ENCODE measurements around the gene SLCO2B1. TPM values are rescaled to one million over a fixed set of nuclear protein-coding genes. Genes with fewer than 3 reads are reported as not detected.

SLCO2B1 gene
- total and polyA plus RNA-seq, 2 of the 8 experiments (the other 6 are each of a cell fraction or from before 2014, with no cell fraction given): 0.03 TPM; not detected in 1

GRCh38 chr11:75254326-75254725 lies 103.4 kb downstream of the SLCO2B1 start (continued):
- TF ChIP-seq RNF2 (IDR thresholded peaks at IDR 0.05; ENCODE audit: borderline replicate concordance, low read depth, low read length, missing control alignments, poor library complexity, severe bottlenecking) (no peak), CHD2 (IDR thresholded peaks at IDR 0.05; ENCODE audit: low read length) (no peak), RXRA (IDR thresholded peaks at IDR 0.05; ENCODE audit: insufficient read depth, low read depth, low read length) (no peak)

Other genes starting within 250 kb of the SLCO2B1 start
- 3.9 and 7.1 TPM in 2 replicates for gene XRRA1, start 202.0 kb upstream of the SLCO2B1 start, total RNA-seq (2021; fragmentation: NEBNext Ultra II Directional; extraction: Animal tissue kit (Norgen Biotek cat#: 25700))
- gene XRRA1, start 202.0 kb upstream of the SLCO2B1 start, polyA plus RNA-seq (2011; rRNA removed): 2.1 and 2.7 TPM in 2 replicates
- 161 and 166 TPM in 2 replicates for gene SPCS2, start 201.8 kb upstream of the SLCO2B1 start, total RNA-seq (2021; fragmentation: NEBNext Ultra II Directional; extraction: Animal tissue kit (Norgen Biotek cat#: 25700))
- 58.0 and 92.7 TPM in 2 replicates for gene SPCS2, start 201.8 kb upstream of the SLCO2B1 start, polyA plus RNA-seq (2011; rRNA removed)
- 15.6 and 17.8 TPM in 2 replicates for gene NEU3, start 162.2 kb upstream of the SLCO2B1 start, total RNA-seq (2021; fragmentation: NEBNext Ultra II Directional; extraction: Animal tissue kit (Norgen Biotek cat#: 25700))
- 8.9 and 11.9 TPM in 2 replicates for gene NEU3, start 162.2 kb upstream of the SLCO2B1 start, polyA plus RNA-seq (2011; rRNA removed)
- not detected in 2 replicates for gene OR2AT4, start 54.2 kb upstream of the SLCO2B1 start, total RNA-seq (2021; fragmentation: NEBNext Ultra II Directional; extraction: Animal tissue kit (Norgen Biotek cat#: 25700))
- gene OR2AT4, start 54.2 kb upstream of the SLCO2B1 start, polyA plus RNA-seq (2011; rRNA removed): 0.09 TPM in 1 of 2 replicates, not detected in the other
- gene TPBGL, start 89.7 kb downstream of the SLCO2B1 start, total RNA-seq (2021; fragmentation: NEBNext Ultra II Directional; extraction: Animal tissue kit (Norgen Biotek cat#: 25700)): 0.25 and 0.37 TPM in 2 replicates
- 0.25 and 0.26 TPM in 2 replicates for gene TPBGL, start 89.7 kb downstream of the SLCO2B1 start, polyA plus RNA-seq (2011; rRNA removed)
- 24.1 and 31.8 TPM in 2 replicates for gene ARRB1, start 200.6 kb downstream of the SLCO2B1 start, total RNA-seq (2021; fragmentation: NEBNext Ultra II Directional; extraction: Animal tissue kit (Norgen Biotek cat#: 25700))
- gene ARRB1, start 200.6 kb downstream of the SLCO2B1 start, polyA plus RNA-seq (2011; rRNA removed): 9.4 and 12.4 TPM in 2 replicates
- gene RPS3, start 248.4 kb downstream of the SLCO2B1 start, total RNA-seq (2021; fragmentation: NEBNext Ultra II Directional; extraction: Animal tissue kit (Norgen Biotek cat#: 25700)): 3,813 and 3,882 TPM in 2 replicates
- gene RPS3, start 248.4 kb downstream of the SLCO2B1 start, polyA plus RNA-seq (2011; rRNA removed): 4,194 and 5,088 TPM in 2 replicates

All from H1 (cell line).